Activated CD4-positive, alpha-beta T cell treated with anti-CD3 and anti-CD28 coated beads, Interleukin-2, amount 50 U/mL, for 16 hours (primary cell): ENCODE measurements around the gene NEK1.
A peak's percentile ranks its signal among the peaks of the same experiment; 100 is the strongest.

Experiments used
- DNase-seq: peaks from one replicate; pipeline ENCODE4 v3.0.0-alpha.2; 2020

NEK1 gene, protein sequence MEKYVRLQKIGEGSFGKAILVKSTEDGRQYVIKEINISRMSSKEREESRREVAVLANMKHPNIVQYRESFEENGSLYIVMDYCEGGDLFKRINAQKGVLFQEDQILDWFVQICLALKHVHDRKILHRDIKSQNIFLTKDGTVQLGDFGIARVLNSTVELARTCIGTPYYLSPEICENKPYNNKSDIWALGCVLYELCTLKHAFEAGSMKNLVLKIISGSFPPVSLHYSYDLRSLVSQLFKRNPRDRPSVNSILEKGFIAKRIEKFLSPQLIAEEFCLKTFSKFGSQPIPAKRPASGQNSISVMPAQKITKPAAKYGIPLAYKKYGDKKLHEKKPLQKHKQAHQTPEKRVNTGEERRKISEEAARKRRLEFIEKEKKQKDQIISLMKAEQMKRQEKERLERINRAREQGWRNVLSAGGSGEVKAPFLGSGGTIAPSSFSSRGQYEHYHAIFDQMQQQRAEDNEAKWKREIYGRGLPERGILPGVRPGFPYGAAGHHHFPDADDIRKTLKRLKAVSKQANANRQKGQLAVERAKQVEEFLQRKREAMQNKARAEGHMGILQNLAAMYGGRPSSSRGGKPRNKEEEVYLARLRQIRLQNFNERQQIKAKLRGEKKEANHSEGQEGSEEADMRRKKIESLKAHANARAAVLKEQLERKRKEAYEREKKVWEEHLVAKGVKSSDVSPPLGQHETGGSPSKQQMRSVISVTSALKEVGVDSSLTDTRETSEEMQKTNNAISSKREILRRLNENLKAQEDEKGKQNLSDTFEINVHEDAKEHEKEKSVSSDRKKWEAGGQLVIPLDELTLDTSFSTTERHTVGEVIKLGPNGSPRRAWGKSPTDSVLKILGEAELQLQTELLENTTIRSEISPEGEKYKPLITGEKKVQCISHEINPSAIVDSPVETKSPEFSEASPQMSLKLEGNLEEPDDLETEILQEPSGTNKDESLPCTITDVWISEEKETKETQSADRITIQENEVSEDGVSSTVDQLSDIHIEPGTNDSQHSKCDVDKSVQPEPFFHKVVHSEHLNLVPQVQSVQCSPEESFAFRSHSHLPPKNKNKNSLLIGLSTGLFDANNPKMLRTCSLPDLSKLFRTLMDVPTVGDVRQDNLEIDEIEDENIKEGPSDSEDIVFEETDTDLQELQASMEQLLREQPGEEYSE (N-terminal part only)

DNA sequence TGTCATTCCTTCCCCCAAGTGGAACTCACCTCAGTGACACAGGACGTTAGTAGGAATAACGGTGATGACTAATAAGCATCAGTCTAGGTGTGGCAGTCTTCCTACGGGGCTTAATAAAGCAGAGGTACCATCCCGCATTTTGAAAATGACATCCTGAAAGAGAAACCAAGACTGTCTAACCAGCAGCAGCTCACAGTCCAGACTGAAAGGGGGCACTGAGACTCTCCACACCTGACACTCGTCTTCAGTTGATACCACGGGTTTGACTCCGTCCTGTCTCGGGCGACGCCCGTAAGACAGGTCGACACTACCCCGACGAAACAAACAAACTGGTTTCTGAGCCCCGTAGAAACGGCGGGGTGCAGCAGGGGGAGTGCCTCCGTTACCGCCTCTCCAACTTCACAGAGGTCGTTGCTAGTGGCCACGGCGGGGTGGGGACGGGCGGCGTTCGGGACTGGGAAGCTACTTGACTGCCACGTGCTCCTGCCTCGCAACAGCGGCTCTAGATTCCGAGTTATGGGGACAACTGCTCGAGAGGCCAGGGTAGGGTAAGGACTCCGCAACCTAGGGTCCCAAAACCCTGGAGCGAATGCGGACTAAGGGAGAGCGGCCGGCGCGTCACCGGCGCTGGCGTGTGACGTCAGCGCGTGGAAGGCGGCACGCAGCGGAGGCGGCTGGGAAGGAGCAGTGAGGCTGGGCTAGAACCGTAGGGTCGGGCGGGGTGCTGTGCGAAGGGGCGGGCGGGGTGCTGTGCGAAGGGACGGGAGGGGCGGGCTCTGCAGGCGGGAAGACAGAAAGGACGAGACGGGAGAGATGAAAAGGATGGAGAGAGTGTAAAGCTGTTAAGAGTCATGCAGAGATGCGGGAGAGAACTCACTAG is at the start of gene NEK1:
NEK1 (minus strand) TSS at position 593 of the 880 bp plus-strand sequence. CDS start 9,953 bp downstream, outside the sequence.
- peak; percentile 93 for DNase-seq

DNA sequence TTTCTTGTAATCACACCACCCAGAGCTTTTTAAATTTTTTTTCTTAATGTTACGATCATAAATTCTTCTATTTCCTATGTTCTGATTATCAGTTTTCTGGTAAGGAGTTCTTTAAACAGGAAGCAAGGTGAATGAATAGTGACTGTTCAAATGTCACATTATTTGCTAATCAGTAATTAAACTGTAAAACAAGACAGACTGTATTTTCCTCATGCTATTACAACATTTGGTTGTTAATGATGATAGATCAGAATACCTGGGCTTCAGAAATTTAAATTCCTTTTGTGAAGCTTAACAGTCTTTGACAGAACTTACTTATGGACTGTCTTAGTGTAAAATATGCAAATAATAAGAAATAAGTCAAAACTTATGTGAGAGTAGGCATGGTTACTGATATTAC is 49.4 kb upstream of the NEK1 start:
- no peak for DNase-seq

DNA sequence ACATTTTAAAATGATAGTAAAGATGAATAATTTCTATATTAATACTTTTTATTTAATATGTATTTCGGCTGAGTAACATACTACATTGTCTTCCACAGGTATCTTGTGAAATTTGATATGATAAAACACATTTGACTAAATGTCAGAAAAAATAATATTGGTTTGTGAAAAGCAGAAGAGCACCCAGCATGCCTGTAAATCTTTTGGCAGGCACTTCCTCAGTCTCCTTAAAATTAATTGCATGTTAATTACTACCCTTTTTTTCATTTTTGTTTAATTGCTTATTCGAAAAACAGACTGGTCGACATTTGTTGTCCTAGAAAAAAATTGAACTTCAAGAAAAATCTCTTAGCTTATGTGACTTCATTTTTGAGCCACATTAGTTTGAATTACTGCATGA is 48.5 kb upstream of the NEK1 start:
- DNase-seq, result no peak

DNA sequence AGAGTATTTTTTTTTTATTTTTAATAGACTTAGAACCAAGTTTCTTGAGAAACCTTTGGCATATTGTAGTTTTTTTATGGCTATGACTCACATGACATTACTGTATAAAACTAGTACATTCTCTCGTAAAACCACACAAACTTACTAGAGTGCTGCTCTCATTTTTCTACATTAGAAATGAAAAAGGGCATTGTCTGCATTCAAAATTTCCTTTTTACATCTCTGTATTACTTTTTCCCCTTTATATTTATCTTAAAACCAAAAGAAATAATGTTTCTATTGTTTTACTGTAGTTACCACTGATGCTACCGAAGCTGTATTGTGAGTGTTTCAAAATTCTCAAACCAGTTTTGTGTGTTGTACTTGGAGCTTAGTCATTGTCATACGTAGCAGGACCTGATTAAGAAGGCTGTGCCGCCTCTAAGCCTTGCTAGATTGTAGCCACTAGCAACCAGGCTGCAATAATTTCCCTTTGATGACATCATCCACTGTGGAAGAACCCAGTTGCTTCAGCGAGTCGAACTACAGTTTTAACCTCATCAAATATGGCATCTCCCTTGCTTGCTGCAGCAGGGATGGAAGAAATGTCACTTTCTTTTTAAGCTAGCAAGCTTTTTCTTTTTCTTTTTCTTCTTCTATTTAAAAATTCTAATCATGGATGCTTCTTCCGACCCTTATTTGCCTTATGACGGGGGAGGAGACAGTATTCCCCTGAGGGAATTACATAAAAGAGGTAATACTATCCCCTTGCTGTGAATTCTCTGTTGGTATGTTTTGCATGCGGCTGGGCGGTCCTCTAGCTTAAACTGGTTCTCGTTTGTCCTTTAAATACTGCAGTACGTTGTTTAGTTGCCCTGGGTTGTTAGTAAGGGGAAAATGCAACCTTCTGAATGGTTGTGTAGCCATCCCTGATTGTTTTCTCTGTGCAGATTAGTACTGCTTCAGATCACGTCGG is 47.6 kb upstream of the NEK1 start:
- DNase-seq, result peak; percentile 92

DNA sequence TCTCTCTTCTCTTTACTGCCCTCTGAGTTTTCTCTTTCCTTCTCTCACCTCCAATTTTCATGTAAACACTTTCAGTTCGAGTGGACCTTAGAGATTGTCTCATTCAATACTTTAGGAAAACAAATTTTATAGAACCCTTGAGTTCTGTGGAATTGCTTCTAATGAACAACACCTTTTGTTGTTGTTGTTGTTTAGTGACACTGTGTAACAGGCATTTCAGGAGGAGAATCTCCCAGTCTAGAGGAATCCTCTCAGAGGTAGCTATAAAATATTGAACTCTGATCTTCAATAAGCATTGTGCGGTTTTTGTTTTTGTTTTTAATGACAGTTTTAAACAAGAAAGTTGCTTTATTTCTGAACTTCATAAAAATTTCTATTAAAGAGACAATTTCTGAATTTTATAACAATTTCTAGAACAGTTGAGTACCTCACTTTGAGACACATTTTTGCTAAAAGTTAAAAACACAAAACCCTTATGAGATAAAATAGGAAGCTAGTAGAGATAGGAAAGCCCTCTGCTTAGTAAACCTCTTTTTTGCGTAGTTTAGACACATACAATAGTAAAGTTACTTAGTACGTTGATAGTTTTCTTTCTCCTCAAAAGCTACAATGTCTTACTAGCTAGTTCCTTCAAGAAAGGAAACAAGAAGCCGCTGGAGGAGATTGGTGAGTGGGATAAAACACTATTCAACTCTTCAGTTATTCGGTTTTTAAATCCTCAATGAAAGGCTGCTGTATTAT is 46.8 kb upstream of the NEK1 start:
- no peak for DNase-seq

DNA sequence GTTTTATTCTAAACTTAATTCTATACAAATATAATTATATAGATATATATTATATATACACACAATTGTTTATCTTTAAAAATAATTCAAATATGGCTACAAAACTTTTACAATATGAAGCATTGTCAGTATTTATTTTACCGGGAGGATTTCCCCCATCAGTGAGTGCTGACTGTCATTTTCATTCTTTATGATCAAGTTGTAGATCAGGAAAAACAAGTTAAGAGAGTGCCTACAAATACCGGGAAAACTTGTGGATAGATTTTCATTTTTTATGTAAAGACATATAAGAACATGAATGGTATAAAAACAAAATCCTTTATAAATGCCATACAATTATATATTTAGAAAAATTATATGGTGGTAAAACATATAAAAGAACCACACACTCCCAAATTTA is 45.8 kb upstream of the NEK1 start:
- DNase-seq, result no peak

DNA sequence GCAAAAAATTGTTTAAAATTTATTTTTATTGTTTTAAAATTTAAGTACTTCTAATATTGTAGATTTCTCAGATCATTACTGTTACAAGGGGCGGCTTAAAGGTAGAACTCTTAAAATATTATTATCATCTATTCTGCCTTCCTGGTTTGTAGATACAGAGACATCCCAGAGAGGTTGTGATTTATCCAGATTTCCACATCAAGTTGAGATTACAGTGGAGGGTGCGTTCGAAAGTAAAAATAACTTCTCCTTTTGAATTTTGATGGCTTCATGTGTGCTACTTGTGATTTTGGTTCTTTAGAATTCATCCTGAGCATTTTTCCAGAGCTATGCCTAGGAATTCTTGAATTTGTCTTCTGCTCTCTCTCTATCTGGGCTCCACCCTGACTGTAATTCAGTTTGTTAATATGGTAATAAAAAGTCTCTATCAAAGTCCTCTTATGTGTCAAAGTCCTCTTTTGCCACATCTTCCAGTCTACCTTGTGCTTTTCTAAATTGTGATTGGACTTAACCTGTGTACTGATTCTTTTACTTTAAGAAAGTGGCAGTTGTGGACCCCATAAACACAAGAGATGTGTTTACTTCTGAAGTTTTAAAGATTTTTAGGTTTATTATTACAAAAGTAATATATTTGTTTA is 45.2 kb upstream of the NEK1 start:
- DNase-seq, result no peak

DNA sequence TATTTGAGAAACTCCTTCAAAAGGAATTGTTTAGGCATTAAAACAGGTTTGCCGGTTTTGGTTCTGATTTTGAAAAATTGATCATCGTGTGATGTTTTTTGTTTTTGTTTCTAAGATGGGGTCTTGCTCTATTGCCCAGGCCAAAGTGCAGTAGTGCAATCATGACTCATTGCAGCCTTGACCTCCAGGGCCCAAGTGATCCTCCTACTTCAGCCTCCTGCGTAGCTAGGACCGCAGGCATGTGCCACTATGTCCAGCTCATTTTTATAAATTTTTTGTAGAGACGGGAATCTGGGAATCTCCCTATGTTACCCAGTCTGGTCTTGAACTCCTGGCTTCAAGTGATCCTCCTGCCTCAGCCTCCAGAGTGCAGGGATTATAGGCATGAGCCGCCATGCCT is 43.0 kb upstream of the NEK1 start:
- DNase-seq, result no peak

DNA sequence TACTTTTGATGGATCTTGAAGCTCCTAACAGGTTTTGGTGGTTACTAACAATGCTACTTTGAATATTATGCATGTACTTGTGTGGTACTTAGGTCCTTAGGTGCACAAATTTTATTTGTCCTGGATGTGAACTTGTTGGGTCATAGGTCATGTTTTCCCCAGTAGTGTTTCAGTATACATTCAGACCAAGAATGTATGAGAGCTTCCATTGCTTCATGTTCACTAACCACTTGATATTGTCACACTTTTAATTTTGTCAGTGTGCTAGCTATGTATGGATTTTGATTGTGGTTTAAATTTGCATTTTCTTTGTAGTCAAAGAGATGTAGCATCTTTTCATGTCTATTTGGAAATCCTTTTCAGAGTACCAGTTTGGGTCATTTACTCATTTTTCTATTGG is 40.2 kb upstream of the NEK1 start:
- no peak for DNase-seq

DNA sequence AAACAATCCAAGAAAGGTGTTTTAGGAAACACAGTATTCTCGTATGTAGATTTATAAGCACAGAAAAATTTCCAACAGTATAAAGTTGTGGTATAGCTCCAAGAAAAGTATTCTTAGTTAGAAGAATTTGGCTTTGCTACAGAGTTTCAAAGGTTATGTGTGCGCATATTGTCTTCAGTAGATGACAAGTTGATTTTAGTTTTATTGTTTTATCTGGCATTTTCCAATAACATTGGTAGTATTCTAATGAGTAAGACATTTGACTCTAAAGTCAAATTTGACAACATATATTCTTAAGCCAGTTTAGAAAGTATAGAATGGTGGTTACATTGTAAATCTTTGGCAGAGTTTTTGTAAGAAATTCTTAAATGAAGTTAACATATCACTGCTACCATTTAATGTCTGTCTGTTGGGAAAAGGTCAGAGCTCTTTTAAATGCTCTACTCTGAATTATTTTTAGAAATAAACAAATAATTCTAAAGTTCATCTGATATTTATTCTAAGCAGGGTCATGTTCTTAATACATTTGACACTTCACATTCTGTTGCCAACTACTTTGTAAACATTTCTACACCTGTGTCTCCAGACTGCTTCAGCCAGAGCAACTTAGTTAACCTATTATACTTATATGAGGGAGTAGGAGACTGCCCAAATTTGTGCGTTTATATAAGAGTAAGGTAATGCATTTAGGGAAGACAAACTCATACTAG is 38.0 kb upstream of the NEK1 start:
- DNase-seq, result no peak

DNA sequence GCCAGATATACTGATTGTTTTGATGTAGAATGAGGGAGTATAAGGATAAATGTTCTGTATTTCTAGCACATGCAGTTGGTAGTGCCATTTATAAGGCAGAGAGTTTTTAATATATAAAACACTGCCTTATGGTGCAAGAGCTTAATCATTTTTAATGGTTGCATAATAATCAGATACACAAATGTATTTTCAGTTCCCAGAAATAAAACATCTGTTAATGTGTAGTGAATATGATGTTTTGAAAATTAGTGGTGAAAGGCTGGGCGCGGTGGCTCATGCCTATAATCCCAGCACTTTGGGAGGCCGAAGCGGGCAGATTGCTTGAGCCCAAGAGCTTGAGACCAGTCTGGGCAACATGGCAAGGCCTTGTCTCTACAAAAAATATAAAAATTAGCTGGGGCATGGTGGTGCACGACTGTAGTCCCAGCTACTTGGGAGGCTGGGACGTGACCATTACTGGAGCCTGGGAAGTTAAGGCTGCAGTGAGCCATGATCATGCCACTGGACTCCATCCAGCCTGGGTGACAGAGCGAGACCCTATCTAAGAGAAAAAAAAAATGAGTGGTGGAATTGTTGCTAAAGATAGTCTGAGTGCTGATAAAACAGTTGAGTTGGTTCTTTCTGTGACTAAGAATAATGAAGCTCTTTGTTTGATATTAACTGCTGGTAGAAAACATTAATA is 37.3 kb upstream of the NEK1 start:
- DNase-seq, result no peak

DNA sequence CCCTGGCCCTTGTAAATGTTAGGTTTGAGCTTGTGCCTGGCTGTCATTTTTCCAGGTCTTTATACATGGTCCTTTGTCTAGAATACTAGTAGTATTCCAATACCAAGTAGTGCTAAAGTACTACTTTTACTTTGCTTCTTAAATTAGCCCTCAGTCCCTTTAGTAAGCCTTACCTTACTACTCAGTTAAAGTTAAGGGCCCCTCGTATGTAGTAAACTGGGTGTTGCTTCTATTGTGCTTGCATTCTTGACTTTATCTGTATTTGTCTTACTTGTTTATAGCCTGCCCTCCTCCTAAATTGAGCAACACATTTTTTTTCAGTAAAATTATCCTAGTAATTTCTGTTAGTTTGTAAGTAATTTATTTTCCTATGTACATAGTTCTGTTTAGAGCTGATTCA is 33.2 kb upstream of the NEK1 start:
- no peak for DNase-seq

DNA sequence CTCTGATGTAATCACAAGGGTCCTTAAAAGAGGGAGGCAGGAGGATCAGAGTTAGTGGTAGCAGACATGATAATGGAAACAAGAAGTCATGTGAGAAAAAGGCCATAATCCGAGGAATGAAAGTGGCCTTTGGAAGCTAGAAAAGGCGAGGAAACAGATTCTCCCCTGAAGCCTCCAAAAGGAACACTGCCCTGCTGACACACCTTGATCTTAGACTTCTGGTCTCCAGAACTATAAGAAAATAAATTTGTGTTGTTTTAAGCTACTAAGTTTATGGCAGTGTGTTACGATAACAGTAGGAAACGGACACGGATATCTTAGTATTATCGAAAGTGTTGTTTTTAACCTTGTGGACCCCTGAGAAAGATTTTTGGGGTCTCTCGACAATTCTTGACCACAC is 32.4 kb upstream of the NEK1 start:
- DNase-seq, result no peak

DNA sequence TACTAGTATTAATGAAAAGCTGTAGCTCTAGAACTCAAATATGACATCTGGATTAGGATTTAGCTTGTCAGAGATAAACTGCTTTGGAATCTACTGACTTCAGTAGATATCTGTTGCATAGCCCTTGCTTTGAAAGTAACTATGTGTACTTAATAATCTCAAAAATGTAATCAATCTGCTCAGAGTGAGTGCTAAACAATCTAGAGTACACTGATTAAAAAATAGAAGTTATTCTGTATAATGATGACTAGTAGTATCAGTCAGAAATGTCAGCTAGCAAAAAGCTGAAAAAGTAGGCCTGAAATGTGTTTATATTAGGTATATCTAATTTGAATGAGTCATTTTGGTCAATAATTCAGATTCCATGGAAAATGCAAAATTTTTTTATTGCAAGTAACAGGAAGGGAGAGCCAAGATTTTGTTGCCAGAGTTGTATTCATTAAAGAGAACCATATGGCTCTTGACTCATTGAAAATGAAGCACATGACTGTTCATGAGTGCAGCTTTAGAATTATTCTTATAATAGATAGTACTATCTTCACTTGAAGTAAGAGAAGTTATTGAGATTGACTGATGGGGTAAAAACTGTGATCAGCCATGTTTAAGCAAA is 28.0 kb upstream of the NEK1 start:
- DNase-seq, result no peak

DNA sequence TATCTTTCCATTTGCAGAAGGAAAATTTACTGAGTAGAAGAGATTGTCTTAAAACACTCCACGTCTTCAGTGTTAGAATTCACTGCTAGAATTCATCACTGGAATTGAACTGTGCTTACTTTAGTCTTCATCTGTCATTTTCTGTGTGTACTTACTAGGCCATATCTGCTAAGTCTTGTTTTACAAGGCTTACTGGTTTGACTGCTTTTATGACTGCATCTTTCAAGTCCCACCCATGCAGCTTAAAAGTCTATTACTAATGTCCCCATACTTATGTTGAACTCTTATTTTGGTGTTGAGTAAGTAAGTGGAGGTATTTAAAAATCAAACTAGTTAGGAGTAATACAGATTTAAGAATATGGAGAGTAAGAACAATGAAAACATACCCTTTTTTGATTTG is 22.6 kb upstream of the NEK1 start:
- DNase-seq, result no peak

DNA sequence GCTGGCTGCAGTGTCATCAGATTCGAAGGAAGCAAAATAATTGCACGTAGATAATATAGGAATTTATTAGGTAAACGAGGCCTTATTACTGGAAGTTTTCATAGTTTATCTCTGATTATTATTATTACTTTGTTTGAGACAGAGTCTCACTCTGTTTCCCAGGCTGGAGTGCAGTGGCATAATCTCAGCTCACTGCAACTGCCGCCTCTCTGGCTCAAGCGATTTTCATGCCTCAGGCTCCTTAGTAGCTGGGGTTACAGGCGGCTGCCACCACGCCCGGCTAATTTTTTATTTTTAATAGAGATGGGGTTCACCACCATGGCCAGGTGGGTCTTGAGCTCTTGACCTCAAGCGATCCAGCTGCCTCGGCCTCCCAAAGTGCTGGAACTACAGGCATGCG is 20.5 kb upstream of the NEK1 start:
- DNase-seq, result no peak

DNA sequence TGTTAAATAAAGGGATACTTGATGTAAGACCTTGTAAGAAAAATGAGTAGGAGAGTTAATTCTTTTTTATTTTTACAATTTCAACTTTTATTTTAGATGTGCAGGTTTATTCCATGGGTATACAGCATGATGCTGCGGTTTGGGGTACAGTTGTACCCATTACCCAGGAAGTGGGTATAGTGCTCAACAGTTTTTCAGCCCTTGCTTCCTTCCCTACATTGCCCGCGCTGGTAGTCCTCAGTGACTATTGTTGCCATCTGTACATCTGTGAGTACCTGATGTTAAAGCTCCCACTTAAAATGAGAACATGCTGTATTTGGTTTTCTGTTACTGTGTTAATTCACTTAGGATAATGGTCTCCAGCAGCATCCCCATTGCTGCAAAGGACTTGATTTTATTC is 17.7 kb upstream of the NEK1 start:
- DNase-seq, result no peak

DNA sequence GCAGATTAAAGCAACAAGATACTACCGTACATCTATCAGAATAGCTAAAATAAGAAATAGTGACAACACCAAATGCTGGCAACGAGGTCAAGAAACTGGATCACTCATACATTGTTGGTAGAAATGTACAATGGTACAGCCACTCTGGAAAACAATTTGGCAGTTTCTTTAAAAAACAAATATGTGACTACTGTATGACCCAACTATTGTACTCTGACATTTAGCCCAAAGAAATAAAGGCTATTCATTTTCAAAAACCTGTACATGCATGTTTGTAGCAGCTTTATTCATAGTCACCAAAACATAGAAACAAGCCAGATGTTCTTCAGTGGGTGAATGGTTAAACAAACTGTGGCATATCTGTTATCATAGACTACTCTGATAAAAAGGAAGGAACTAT is 16.2 kb upstream of the NEK1 start:
- no peak for DNase-seq
